DMS 273 (cell line): ENCODE results near the gene GLB1L3.
A peak's percentile ranks its signal among the peaks of the same experiment; 100 is the strongest.

Experiments used
- DNase-seq: peaks from one replicate; lab custom pipeline; 2025; ENCODE audit not compliant: unreplicated experiment; lab: John Stamatoyannopoulos, UW

The GLB1L3 gene

GRCh38 chr11:134358856-134359490, 82.8 kb downstream of the GLB1L3 start:
- no peak for DNase-seq

DNA sequence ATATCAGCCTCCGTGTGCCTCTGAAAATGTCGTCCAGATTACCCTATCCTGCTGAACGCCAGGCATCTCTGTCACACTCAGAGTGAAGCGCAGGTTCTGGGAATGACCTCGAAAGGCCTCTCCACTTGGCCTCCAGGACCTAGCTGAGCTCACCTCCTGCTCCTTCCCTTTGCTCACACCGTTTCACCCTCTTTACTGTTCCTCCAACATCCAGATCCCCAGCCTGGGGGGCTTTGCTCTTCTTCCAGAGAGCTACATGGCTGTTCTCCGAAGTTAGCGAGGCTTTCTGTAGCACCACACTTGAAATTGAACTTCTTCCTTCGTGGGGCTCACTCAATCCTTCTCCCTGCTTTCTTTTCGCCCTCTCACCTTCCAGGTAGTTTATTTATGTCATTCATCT, 83.5 kb downstream of the GLB1L3 start:
- DNase-seq, result no peak

GRCh38 chr11:134360050-134360835, 84.1 kb downstream of the GLB1L3 start:
- DNase-seq, result peak; percentile 89

DNA sequence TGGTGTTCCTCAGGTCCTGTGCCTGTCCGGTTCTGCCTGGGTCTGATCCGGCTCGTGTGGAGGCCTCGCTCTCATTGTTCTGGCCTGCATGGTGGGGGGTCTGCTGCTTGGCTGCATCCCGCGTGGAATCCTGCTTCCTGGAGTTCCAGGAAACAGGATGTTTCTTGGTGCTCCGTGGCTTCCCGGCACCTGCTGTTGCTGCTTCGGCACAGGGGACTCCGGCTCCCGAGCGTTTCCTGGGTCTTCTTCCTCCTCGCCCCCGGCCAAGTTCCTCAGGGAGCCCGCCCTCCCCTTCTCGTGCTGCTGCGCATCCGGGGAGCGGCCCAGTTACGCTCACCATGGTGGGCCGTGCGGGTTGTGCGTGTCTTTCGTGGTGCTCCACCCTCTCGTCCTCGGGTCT, 85.5 kb downstream of the GLB1L3 start:
- no peak for DNase-seq

DNA sequence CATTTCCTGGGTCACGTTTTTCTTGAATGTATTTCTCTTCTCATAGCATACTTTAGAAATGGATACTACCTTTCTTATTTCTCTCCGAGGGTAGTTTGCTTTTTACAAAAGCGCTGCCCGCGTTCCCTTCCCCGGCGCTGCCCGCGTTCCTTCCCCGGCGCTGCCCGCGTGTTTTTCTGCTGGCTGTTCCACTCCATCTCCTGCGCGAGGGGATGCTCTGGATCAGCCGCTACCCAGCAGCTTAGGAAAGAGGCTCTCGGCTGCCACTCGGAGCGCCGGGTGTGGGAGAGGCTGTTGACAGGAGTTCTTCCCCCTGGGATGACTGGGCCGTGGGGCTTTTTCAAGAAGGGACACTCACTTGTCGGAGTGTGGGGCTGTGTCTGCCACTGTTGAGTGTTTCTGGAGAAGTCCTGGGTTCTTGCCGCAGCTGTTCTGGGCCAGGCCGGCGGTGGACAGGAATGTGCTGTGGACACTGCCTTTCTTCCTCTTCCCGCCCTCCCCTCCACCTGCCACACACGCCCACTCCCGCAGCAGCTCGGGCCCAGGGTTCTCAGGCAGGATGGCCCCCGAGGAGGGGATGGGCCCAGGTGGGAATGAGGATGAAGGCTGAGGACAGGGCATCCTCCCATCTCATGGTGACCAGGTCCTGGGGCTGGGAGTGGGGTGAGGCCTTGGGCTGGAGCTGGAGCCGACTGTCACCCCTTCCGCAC, 86.2 kb downstream of the GLB1L3 start:
- no peak for DNase-seq

DNA sequence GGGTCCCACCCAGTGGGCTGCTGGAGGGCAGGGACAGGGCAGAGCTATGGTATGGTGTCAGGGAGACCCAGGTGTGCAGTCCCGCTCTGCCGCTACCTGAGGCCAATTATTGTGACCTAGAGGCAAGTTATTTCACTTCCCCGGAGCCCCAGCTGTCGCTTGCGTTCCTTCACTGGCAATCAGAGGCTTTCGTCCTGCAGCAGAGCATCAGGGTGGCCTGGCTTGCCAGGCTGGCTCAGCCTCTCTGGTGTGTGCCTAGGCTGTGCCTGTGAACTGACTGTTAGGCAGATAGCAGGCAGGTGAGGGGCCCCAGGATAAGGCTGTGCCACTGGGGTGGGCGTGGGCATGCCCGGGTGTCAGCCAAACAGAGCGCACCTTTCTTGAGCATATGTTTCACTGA, 87.0 kb downstream of the GLB1L3 start:
- DNase-seq, result no peak

DNA sequence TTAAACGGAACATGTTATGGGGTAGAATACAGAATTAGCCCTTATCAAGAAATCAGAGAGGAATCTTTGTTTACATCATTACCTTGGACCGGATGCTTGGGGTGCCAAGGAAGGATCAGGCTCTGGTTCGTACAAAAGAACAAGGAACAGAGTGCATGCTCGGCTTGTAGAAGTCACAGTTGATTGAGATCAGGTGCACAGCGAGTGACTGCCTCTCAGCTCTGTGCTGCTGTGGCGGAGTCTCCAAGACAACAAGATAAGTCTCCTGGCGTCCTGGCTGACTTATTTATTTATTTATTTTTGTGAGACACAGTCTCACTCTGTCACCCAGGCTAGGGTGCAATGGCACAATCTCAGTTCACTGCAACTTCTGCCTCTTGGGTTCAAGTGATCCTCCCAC, 87.4 kb downstream of the GLB1L3 start:
- DNase-seq, result no peak

GRCh38 chr11:134364261-134364660, 88.1 kb downstream of the GLB1L3 start:
- DNase-seq, result no peak

GRCh38 chr11:134365011-134365925, 89.1 kb downstream of the GLB1L3 start:
- DNase-seq, result no peak

- DNase-seq, result no peak
These were observed 90.1 kb downstream of the GLB1L3 start for GRCh38 chr11:134366254-134366653.

- DNase-seq, result no peak
These were observed 91.6 kb downstream of the GLB1L3 start for GRCh38 chr11:134367781-134368180.
